Activated CD4-positive, alpha-beta T cell treated with anti-CD3 and anti-CD28 coated beads, Interleukin-2, Interleukin-6, amounts not matched to agents 100 ng/mL and 50 ng/mL, durations not matched to agents 16 hours and 8 hours (primary cell): ENCODE measurements around the gene CIZ1.

Experiments used
- DNase-seq: peaks from one replicate; pipeline ENCODE4 v3.0.0-alpha.2; 2020

The CIZ1 gene

DNA sequence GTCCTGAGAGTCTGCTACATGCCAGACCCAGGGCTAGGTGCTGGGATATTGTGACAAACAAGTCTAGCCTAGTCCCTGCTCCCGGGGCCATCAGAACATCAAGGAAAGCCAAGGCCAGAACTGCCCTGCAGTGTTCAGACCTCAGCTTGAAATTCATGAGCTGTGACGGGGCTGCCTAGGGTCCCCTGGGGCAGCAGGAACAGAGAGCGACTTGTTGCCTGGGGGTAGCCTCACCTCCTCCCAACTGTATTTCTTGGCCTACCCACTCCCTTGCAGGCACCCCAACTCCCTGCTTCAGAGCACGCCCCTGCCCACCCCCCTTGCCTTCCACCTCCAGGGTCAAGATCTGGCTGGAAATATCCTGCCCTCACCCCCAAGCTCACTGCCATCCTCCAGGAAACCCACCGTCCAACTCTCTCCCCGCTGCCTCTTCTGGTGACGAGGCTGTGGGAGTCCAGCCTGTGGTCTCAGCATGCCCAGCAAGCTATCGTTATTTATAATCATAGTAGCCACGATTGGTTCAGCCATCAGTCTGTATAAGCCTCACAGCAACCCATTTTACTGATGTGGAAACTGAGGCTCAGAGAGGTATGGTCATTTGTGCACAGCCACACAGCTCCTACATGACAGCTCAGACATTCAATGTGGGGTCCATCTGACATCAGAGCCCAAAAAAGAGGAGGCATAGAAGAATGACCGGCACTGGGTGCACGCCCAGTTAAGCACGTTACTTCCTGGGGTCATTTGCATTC, 22.6 kb upstream of the CIZ1 start:
- DNase-seq: no peak

DNA sequence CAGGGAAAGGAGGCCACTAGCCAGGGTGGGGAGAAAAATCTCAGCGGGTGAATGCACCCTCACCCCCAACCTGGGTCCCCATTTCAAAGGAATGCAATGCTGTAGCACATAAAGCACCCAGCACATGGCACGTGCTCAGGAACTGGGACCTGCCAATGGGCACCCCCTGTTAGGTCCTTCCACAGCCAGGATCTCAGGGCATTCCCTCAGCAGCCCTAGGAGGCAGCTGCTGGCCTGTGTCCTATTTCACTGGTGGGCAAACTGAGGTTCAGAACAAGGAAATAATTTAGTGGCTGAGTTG, 20.6 kb upstream of the CIZ1 start:
- DNase-seq: no peak

DNA sequence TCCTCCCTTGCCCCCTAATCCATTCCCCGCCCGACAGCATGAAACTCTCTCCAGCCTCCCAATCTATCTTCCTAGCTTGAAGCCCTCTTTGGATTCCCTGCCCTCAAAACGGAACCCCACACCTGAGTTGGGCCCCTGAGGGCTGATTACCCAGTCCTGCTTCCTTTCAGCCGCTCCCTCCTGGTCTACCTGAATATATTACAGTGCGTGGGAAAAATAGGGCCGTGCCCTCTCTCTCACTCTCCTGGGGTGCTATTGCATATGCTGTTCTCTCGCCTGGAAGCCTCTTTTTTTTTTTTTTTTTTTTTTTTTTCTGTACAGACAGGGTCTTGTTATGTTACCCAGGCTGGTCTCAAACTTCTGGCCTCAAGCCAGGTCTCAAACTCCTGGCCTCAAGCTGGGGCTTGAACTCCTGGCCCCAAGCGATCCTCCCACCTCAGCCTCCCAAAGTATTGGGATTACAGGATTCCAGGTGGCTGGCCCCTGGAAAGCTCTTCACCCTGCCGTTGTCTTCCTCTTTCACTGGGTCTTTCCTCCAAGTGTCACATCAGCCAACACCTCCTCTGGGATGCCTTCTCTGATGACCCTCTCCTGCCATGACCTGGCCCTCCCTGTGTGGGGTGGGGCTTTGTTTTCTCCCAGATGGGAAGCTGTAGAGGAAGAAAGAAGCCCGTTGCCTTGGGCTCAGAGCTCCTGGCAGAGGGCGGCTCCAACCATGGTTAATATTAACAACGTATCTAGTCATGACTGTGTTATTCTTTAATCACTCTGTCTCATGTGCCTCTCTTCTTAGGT, 20.0 kb upstream of the CIZ1 start:
- no peak for DNase-seq

DNA sequence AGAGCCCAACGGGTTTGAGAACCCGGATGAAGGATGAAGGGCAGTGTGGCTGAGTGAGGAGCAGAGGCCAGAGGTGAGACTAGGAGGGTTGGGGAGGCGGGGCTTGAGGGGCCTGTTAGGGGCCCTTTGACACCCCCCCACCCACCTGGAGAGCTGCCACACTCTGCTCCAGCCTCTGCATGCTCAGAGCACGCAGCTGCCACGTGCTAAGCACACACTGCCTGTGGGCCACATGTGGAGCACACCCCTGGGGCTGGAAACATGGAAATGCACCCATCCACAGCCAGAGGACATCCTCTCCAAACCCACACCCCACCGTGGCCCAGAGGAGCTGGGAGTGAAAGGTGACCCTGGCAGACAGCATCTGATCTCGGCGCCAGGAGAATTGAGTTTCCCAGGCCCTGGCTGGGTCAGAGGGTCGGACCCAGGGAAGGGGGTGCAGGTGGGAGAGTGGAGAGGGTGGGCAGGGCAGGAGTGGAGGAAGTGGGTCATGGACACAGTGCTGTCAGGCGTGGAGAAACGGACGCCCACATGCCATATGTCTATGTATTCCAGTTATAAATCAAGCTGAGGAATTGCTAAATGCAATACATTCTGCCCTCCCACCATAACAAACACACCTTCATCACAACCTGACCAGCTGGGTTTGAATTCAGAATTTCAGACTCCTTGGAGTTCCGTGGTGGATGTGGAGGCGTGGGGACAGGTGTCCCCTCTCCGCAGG, 17.7 kb upstream of the CIZ1 start:
- no peak for DNase-seq

DNA sequence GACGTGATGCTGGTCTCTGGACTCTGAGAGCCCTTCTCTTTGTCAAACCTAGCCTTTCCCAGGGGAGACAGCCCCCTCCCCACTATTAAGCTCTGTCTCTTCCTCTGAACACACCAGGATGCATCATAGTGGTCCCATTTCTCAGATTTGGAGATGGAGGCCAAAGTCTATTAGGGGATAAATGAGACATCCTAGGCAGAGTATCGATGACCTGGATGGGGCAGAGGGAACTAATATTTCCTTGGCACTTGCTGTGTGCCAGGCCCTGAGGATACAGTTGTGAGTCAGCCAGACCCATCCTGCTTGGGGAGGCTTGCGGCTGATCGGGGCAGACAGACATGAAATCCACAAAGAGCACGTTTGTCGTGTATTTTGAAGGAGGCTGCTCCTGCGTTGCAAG, 17.0 kb upstream of the CIZ1 start:
- DNase-seq: no peak

DNA sequence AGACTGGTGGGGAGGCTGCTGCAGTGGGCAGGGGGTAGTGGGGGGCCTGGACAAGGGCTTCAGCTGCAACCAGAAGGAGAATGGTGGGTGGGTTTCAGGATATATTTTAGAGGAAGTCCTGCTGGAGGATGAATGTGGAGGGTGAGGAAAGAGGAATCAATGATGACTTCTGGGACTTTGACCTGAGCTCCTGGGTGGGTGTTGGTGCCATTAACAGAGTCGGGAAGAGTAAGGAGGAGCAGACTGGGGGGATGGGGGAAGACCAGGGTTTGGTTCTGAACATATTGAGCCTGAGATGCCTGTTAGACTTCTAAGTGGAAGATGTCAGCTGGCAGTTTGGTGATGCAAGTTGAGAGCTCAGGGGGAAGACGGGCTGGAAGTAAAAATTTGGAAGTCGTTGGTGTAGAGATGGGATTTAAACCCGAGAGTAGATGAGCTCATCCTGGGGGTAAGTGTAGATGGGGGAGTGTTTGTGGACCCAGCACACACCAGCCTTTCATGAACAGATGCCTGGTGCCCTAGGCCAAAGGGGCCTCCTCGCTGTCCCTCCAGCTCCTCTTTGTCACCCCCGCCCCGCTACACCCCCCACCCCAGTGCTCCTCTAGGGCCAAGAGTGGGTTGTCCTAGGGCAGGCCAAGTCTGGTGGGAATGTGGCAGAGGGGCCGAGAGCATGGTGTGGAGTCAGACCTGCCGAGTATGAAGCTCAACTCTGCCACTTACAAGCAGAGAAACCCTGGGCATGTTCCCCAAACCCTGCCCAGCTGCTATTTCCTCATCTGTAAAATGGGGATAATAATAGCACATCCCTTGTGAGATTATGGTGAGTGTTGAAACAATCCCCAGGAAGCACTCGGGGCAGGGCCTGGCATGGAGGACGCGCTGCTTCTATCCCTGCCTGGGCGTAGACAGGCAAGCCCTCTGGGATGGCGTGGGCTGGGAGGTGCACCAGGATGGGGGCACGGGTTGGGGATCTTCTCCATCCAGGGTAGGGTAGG, 15.8 kb upstream of the CIZ1 start:
- no peak for DNase-seq

DNA sequence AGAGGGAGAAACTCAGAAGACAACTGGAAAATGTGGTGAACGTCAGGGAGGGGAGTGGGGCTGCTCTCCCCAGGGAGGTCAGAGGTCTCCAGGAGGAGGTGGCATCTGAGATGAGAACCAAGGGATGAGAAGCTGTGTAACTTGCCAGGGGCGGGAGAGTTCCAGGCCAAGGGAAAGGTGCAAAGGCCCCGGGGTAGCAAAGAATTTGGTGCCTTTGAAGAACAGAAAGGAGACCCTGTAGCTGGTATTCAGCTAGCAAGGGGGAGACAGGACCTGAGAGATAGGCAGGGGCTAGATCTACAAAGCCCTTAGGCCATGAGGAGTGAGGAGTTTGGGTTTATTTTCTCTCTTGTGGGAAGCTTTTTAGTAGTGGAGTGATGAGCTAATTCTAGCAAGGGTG, 15.1 kb upstream of the CIZ1 start:
- DNase-seq: no peak

DNA sequence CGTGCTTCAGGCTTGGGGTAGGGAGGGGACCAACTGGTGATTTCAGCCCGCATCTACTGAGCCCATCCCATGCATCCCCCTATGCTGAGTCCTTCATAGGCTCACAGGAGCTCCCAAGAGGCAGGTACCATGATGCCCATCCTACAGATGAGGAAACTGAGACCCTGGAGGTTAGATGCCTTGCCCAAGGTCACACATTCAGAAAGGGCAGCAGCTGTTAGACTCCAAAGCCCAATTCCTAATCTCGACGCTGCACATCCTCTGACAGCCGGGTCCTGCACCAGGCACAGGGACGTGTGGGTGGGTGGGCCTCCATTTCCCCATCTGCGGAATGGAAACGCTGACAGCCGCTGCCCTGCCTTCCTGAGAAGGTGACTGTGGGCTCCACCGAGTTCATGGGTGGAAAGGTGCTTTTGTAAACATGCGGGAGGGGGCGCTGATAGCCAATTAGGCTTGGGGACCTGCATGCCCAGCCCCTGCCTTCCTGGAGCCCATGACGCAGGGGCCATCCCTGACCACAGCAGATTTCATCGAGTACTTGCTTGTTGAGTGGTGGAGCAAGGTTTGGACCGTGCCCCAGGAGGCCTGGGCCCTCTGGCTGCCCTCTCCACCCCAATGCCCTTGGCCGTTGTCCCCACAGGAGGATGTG, 14.0 kb upstream of the CIZ1 start:
- no peak for DNase-seq

DNA sequence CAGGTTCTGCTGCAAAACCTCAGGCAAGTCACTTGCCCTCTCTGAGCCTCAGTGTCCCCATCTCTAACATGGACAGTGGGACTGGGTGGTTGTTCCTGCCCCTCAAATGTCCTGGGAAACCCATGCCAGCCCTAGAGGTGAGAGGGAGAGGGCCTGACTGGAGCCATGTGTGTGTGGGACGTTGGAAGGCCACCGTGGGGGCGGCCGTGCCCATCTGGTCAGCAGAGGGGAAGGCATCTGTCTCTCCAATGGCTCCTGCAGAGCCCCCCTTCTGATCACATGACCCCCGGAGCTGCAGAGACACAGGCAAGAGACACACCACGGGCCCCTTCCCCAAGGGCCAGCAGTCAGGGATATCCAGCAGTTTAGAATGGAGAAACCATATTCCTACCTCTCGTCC, 13.5 kb upstream of the CIZ1 start:
- no peak for DNase-seq

DNA sequence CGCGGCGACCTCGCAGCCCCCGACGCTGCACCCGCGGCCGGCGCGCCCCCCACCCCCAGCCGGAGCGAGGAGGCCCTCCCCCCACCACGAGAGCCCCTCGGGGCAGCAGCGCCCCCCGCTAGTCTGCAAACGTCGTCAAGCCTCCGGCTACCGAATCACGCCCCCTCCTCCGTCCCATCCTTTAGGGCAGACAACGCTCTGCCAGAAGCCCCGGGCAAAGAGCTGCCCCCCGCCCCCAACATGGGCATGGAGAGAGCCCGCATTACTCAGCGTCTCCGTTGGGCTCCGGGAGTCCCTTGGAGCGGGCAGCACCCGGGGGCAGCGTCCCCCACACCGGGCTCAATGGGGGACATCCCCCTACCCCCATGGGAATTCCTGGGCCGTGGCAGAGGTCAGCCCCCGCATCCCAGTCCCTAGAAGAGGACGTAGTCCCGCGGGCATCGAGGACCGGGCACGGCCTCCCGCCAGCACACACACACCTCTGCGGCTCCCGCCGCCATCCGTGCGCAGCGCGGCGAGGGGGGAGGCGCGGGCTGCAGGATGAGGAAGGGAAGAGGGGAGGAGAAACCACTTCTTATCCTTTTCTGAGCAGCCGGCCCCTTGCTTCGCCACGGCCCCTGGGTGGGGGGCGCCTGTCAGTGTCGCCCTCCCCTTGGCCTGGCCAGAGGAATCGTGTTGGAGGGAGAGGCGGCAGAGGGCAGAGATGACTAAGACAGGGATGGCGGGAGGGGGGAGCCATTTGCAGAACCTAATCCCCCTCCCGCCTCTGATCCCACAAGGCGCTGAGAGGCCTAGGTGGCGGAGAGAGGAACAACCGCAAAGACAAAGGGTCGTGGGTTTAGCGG, 12.6 kb upstream of the CIZ1 start:
- DNase-seq: no peak

DNA sequence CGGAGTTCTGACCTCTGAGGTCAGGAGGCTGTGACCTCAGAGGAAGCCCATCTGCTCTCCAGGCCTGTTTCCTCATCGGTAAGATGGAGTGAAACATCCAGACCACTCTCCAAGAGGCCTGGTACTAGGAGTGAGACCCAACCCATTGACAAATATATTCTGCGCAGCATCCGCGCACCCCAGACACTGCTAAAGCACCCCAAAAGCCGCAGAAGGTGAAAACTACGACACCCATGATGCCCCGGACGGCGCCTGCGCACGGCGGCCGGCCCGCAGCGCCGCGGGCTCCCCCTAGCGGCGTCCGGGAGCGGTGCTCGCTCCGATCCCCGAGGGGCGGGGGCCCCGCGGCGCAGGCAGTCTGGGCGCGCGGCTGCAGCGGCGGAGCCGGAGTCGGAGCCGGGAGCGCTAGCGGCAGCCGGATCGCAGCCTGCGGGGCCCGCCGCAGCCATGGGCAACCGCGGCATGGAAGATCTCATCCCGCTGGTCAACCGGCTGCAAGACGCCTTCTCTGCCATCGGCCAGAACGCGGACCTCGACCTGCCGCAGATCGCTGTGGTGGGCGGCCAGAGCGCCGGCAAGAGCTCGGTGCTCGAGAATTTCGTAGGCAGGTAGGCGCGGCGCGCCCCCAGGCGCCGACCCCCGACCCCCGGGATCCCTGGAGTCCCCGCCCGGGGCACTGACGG, 11.8 kb upstream of the CIZ1 start, which contains the start of gene DNM1:
TSS of gene DNM1 (plus strand) at position 356 of the 683 bp plus-strand sequence. CDS start at position 448, 92 bp downstream.
- peak; percentile 78 for DNase-seq

DNA sequence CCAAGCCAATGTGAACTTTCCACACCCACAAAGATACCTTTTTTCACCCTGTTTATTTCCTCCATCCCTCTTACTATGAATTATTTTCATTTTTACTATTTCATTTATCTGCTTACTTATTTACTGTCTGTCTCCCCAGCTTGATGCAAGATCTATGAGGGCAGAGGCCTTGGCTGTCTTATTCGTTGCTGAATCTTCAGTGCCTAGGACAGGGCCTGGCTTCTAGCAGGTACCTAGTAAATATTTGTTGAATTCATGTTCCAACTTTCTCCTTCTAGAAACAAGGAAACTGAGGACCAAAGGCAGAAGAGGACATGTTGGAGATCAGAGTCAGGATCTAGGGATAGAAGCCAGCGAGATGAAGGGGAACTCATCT, 11.3 kb upstream of the CIZ1 start:
- no peak for DNase-seq

DNA sequence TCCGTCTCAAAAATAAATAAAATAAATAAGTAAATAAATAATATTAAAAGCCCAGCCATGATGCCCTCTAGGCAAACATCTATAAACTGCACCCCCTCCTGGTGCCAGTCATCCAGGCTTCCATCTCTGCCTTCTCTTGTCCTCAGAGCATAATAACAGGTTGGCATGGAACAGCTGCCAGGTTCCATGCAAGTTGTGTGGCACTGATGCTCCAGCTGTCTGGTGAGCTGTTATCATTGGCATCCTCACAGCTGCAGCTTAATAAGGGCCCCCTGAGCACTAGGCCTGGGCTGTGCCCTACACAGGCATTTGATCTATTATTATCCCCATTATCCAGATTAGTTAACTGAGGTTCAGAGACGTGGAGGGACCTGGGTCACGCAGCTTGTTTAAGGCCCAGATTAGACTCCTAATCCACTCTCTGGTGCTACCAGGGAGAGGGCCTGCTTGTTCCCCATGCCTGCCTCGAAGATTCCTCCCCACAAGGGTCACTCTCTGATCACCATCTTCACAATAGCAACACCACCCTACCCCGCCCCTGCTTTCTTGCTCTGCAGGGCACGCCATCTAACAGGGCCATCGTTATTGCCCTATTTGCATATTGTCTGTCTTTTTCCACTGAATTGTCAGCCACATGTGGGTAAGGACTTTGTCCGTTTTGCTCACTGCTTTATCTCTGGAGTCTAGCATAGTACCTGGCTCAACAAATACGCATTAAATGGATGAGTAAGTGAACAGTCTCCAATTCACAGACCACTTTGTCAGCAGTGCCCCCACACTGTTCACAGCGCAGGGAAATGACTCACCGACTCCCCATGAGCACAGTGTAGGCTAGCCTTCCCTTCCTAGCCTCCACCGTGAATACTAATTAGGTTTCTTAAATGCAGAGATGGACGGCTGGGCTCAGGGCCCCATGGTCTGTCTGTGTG, 10.3 kb upstream of the CIZ1 start:
- DNase-seq: no peak

DNA sequence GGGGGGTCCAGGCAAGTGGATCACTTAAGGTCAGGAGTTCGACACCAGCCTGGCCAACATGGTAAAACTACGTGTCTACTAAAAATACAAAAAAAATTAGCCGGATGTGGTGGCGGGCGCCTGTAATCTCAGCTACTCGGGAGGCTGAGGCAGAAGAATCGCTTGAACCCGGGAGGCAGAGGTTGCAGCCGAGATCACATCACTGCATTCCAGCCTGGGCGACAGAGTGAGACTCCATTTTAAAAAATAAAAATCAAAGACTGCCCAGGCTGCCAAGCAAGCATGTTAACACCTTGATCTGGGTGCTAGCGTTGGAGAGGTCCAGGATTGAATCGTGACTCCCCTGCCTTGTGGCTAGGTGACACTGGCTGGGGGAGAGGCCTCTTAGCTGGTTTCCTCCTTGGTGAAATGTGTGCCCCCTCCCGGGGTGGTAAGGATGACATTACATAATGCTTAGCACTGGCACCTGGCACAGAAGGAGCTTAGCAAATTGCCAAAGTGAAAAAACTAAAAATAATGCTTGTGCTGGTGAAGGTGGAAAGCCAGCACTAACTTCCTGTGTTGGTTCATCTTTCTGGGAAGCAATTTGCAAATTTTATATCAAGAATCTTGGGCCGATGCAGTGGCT, 2.2 kb upstream of the CIZ1 start:
- no peak for DNase-seq

DNA sequence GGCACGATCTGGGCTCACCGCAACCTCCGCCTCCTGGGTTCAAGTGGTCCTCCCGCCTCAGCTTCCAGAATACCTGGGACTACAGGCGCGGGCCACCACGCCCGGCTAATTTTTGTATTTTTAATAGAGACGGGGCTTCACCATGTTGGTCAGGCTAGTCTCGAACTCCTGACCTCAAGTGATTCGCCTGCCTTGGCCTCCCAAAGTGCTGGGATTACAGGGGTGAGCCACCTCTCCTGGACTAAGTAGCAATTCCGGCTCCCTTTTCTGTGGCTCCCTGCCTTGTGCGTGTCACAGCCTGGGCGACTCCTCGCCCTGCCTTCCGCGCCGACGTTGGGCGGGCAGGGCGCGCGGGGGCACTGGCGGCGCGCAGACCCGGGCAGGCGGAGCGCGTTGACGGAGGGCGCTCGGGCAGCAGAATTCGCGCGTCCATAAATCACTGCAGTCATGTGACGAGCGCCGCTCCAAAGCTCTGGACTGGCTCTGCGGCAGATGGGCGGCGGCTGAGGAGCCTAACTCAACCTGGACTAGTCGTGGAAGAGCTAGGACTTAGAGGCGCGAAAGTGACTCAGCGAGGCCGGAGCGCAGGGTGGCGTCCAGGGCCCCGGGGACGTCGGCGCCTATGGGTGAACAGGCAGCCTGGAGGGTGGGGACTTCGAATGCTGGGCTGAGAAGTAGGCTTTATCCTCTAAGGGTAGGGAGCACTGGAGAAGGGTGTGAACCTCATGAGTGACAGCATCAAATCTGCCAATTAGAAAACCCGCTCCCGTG, 1.4 kb upstream of the CIZ1 start:
- peak; percentile 69 for DNase-seq

DNA sequence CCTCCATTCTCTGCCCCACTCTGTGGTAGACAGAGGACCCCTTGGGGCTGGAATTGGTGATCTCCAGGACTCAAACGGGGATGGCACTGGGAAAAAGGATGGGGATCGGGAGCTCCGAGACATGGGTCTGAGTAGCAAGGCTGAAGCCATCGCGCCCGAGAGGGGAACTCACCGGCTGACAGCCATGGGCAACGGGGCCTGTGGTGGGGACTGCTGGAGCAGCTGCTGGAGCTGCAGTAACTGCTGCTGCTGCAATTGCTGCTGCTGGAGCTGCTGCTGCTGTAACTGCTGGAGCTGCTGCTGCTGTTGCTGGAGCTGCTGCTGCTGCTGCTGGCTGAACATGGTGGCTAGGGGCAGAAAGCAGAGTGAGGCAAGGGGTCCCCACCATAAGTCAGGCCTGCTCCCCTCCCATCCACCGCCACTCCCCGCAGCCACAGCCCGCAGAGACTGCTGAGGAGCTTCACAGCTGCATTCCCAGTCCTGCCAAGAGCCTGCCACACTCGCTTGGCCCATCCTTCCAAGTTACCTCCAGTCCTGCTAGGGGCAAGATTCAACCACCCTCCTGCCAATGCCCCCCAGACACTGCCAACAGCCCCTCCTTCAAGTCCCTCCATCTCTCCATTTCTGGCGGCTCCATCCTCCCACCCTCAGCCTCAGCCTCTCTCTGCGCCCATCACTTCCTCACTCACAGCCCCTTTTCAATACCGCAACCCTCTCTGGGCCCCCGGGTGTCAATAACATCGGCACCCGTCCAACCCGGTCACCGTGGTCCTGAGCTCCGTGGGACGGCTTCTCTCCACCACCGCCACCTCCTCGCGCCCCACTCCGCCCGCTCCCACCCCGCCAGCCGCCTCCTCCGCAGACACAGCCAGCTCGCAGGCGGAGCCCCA, 611 bp downstream of the CIZ1 start:
- DNase-seq: peak; percentile 23

DNA sequence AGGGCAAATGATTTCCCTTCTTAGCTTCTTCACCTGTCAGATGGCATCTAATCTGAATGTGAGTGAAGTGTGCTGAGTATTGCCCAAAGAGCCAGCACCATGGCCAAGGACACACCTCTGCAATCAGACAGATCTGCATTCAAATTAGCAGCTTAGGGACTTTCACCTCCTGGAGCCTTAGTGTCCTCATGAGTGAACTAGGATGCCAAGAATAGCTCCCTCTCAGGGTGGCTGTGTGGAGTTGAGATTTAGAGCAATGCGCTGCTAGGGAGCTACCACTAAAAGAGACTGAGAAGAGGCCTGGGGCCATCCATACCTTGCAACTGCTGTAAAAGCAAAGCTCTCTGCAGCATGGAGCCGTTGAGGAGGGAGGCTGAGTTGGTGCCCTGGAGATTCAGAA, 1.4 kb downstream of the CIZ1 start:
- no peak for DNase-seq
